H9 (cell line): ENCODE data around the gene RCAN2. TPM values are rescaled to one million over a fixed set of nuclear protein-coding genes. Genes with fewer than 3 reads are reported as not detected.

Source experiments
- DNase-seq: peaks from one replicate; pipeline ENCODE4 v3.0.0-alpha.2; 2017
- H2AFZ ChIP-seq: one replicate; pipeline ENCODE4 v1.6.1; 2013; ENCODE audit warnings: mild to moderate bottlenecking, low read length, control low read depth, moderate library complexity
- H2AK5ac ChIP-seq: 2 replicates; pipeline ENCODE4 v1.6.1; 2013; ENCODE audit warnings: low read length, control low read depth, mixed read lengths; ENCODE audit not compliant: insufficient read length
- H2BK120ac ChIP-seq: one replicate; pipeline ENCODE4 v1.6.1; 2013; ENCODE audit warnings: low read depth, mild to moderate bottlenecking, low read length, control low read depth, inconsistent platforms; ENCODE audit not compliant: poor library complexity, severe bottlenecking
- H2BK12ac ChIP-seq: 2 replicates; pipeline ENCODE4 v1.6.1; 2013; ENCODE audit warnings: low read length, control low read depth, mixed read lengths, low read depth; ENCODE audit not compliant: insufficient read length
- H2BK15ac ChIP-seq: 2 replicates; pipeline ENCODE4 v1.6.1; 2013; ENCODE audit warnings: low read depth, low read length, control low read depth
- H2BK20ac ChIP-seq: one replicate; pipeline ENCODE4 v1.6.1; 2013; ENCODE audit warnings: low read depth, mild to moderate bottlenecking, low read length, control low read depth, inconsistent platforms; ENCODE audit not compliant: poor library complexity, severe bottlenecking
- H2BK5ac ChIP-seq: 2 replicates; pipeline ENCODE4 v1.6.1; 2013; ENCODE audit warnings: low read length, control low read depth, mixed read lengths; ENCODE audit not compliant: insufficient read length
- H3K14ac ChIP-seq: 2 replicates; pipeline ENCODE4 v1.6.1; 2013; ENCODE audit warnings: low read length, control low read depth; ENCODE audit not compliant: insufficient read depth
- H3K18ac ChIP-seq: 2 replicates; pipeline ENCODE4 v1.6.1; 2013; ENCODE audit warnings: low read depth, mild to moderate bottlenecking, mixed read lengths, low read length, control low read depth; ENCODE audit not compliant: insufficient read length
- H3K23ac ChIP-seq: 2 replicates; pipeline ENCODE4 v1.6.1; 2013; ENCODE audit warnings: low read length, control low read depth, mixed read lengths, low read depth; ENCODE audit not compliant: insufficient read length
- H3K23me2 ChIP-seq: 2 replicates; pipeline ENCODE4 v1.6.1; 2013; ENCODE audit warnings: low read depth, mild to moderate bottlenecking, mixed read lengths, low read length, control low read depth; ENCODE audit not compliant: insufficient read length, poor library complexity, severe bottlenecking
- H3K27ac ChIP-seq: 2 replicates; pipeline ENCODE4 v1.5.1; 2013; ENCODE audit warnings: low read length, control low read depth, mixed read lengths, low read depth; ENCODE audit not compliant: insufficient read length
- H3K27me3 ChIP-seq: 2 replicates; pipeline ENCODE4 v1.6.1; 2013; ENCODE audit warnings: low read length, control low read depth, inconsistent platforms; ENCODE audit not compliant: insufficient read depth
- H3K4ac ChIP-seq: 2 replicates; pipeline ENCODE4 v1.6.1; 2013; ENCODE audit warnings: low read depth, mild to moderate bottlenecking, control low read depth, inconsistent platforms, low read length, moderate library complexity
- H3K4me1 ChIP-seq: 2 replicates; pipeline ENCODE4 v1.6.1; 2013; ENCODE audit warnings: low read length, control low read depth, inconsistent platforms; ENCODE audit not compliant: insufficient read depth
- H3K4me2 ChIP-seq: 2 replicates; pipeline ENCODE4 v1.6.1; 2013; ENCODE audit warnings: low read length, control low read depth, mixed read lengths; ENCODE audit not compliant: insufficient read length, insufficient read depth
- H3K56ac ChIP-seq: 2 replicates; pipeline ENCODE4 v1.6.1; 2013; ENCODE audit warnings: low read depth, mild to moderate bottlenecking, mixed read lengths, low read length, control low read depth; ENCODE audit not compliant: insufficient read length
- H3K79me1 ChIP-seq: 2 replicates; pipeline ENCODE4 v1.6.1; 2013; ENCODE audit warnings: low read depth, mild to moderate bottlenecking, moderate library complexity, low read length, control low read depth, inconsistent platforms; ENCODE audit not compliant: insufficient read depth, poor library complexity, severe bottlenecking
- H3K79me2 ChIP-seq: 2 replicates; pipeline ENCODE4 v1.6.1; 2013; ENCODE audit warnings: low read length, control low read depth, inconsistent platforms; ENCODE audit not compliant: insufficient read depth
- H3K9ac ChIP-seq: 2 replicates; pipeline ENCODE4 v1.6.1; 2013; ENCODE audit warnings: low read length, control low read depth, mixed read lengths; ENCODE audit not compliant: insufficient read length; ENCODE audit errors: extremely low read depth
- H3K9me3 ChIP-seq: one replicate; pipeline ENCODE4 v1.6.1; 2013; ENCODE audit warnings: low read depth, low read length, inconsistent platforms; ENCODE audit not compliant: control insufficient read depth
- H3T11ph ChIP-seq: one replicate; pipeline ENCODE4 v1.6.1; 2013; ENCODE audit warnings: mild to moderate bottlenecking, low read length, control low read depth, inconsistent platforms
- H4K20me1 ChIP-seq: one replicate; pipeline ENCODE4 v1.6.1; 2013; ENCODE audit not compliant: control insufficient read depth, insufficient read length, insufficient read depth
- H4K5ac ChIP-seq: 2 replicates; pipeline ENCODE4 v1.6.1; 2013; ENCODE audit warnings: low read depth, mild to moderate bottlenecking, mixed read lengths, low read length, control low read depth; ENCODE audit not compliant: insufficient read length
- H4K8ac ChIP-seq: replicated peaks from 2 replicates; pipeline ENCODE4 v1.6.1; 2013; ENCODE audit warnings: low read length, control low read depth, mixed read lengths, low read depth; ENCODE audit not compliant: insufficient read length
- H4K91ac ChIP-seq: 2 replicates; pipeline ENCODE4 v1.6.1; 2013; ENCODE audit warnings: low read depth, mild to moderate bottlenecking, moderate library complexity, mixed read lengths, low read length, control low read depth; ENCODE audit not compliant: insufficient read length
- H3K27ac Mint-ChIP-seq, 3 experiments: 2 replicates in 2 of 3; 3 replicates in 1 of 3; pipeline ENCODE4 v1.8.0; 2020 to 2021; ENCODE audit warnings: mixed read lengths in 3 of 3, mild to moderate bottlenecking in 1 of 3, moderate library complexity in 1 of 3
- H3K27me3 Mint-ChIP-seq: 2 replicates; pipeline ENCODE4 v1.8.0; 2021; ENCODE audit warnings: low read depth, mild to moderate bottlenecking, moderate library complexity, mixed read lengths
- H3K36me3 Mint-ChIP-seq, 3 experiments: 2 replicates in 2 of 3; 3 replicates in 1 of 3; pipeline ENCODE4 v1.8.0; 2020 to 2021; ENCODE audit warnings: low read depth in 3 of 3, mixed read lengths in 3 of 3; ENCODE audit not compliant: insufficient read depth in 1 of 3
- H3K4me1 Mint-ChIP-seq, 2 experiments: 2 replicates each; pipeline ENCODE4 v1.8.0; 2020; ENCODE audit warnings: mixed read lengths in 2 of 2
- H3K4me3 Mint-ChIP-seq, 2 experiments: 2 replicates in 1 of 2; 3 replicates in 1 of 2; pipeline ENCODE4 v1.8.0; 2020 to 2021; ENCODE audit warnings: mild to moderate bottlenecking in 2 of 2, mixed read lengths in 2 of 2, moderate library complexity in 1 of 2
- H3K9me3 Mint-ChIP-seq, 2 experiments: 2 replicates in 1 of 2; 3 replicates in 1 of 2; pipeline ENCODE4 v1.8.0; 2020; ENCODE audit warnings: mild to moderate bottlenecking in 2 of 2, mixed read lengths in 2 of 2, moderate library complexity in 1 of 2
- CTCF ChIP-seq: fragments of 200-600 bp; sonication (generic); conservative IDR thresholded peaks from 3 replicates; pipeline ENCODE4 v1.8.0; 2021; ENCODE audit warnings: antibody characterized with exemption, mild to moderate bottlenecking
- WGBS: extraction: QIAGEN DNeasy Blood & Tissue Kit; methylation state at CpG from one replicate; pipeline ENCODE4 v1.1.7; 2013; ENCODE audit warnings: missing lambda C conversion rate, low lambda C conversion rate, mixed read lengths; ENCODE audit not compliant: insufficient read length; ENCODE audit errors: extremely low coverage; 5-methylcytosine and 5-hydroxymethylcytosine counted together
- total RNA-seq: library from RNA; stranded (reverse); gene quantifications from 2 replicates; pipeline ENCODE4 v1.2.1, GENCODE V29; 2021

Gene RCAN2
- total RNA-seq, 1 experiment from 2014 or later, result 3.0 TPM

- Histone ChIP-seq H3K23me2 (no peaks in the 10 kb centered on the region), H3K27ac (no peak overlapping the region), H2BK5ac (no peak overlapping the region), H2AFZ (no peak overlapping the region), H2BK20ac (no peak overlapping the region), H4K8ac (no peak overlapping the region), H4K20me1 (peaks cover 2% of the 10 kb centered on the region), H3K56ac (no peak overlapping the region), H3K9ac (no peak overlapping the region), H2AK5ac (no peak overlapping the region), H4K91ac (no peak overlapping the region), H2BK120ac (no peak overlapping the region), H2BK15ac (no peak overlapping the region), H3T11ph (no peak overlapping the region), H3K14ac (no peak overlapping the region), H3K18ac (no peak overlapping the region), H3K4ac (no peak overlapping the region), H3K79me2 (no peaks in the 10 kb centered on the region), H3K9me3 (no peaks in the 10 kb centered on the region), H2BK12ac (no peak overlapping the region), H3K4me2 (no peak overlapping the region), H3K4me1 (no peaks in the 10 kb centered on the region), H3K23ac (no peak overlapping the region), H3K27me3 (no peaks in the 10 kb centered on the region; the same call in 1 of the 2 replicates), H3K79me1 (no peaks in the 10 kb centered on the region), H4K5ac (no peak overlapping the region)
- TF ChIP-seq CTCF, result no peak
- Mint-ChIP-seq H3K4me3 (no peak overlapping the region), H3K27ac (no peak overlapping the region), H3K9me3 (no peaks in the 10 kb centered on the region), H3K36me3 (no peaks in the 10 kb centered on the region), H3K4me1 (no peaks in the 10 kb centered on the region), H3K27me3 (no peaks in the 10 kb centered on the region)
- WGBS, result no CpG with 5 or more reads among the region's 1 CpG
- DNase-seq, result no peak
These were observed 188.4 kb downstream of the RCAN2 start for GRCh38 chr6:46302816-46303215.
